Breast epithelium (tissue), 4 donors: ENCODE data around the gene PUM2. TPM values are rescaled to one million over a fixed set of nuclear protein-coding genes. Genes with fewer than 3 reads are reported as not detected.

ENCODE experiments used
- DNase-seq, 2 donors: peaks; one replicate each; pipeline ENCODE4 v3.0.0-alpha.2; 2019; ENCODE audit warnings: low spot score in 2 of 2
- H3K27ac ChIP-seq, 2 donors: fragments of 200-600 bp; sonication (generic) in 1 of 2; one replicate each; pipeline ENCODE4 v1.5.1; 2016 to 2019; ENCODE audit warnings: mild to moderate bottlenecking in 1 of 2
- H3K27me3 ChIP-seq, 2 donors: fragments of 200-600 bp; sonication (generic) in 1 of 2; one replicate each; pipeline versions ENCODE4 v1.5.1 to v1.6.0; 2017 to 2019; ENCODE audit warnings: control low read depth in 1 of 2, mild to moderate bottlenecking in 1 of 2
- H3K36me3 ChIP-seq: fragments of 200-600 bp; one replicate; pipeline ENCODE4 v1.5.1; 2019
- H3K4me1 ChIP-seq, 2 donors: fragments of 200-600 bp; sonication (generic); one replicate each; pipeline ENCODE4 v1.5.1; 2016 to 2019; ENCODE audit warnings: control low read depth in 1 of 2
- H3K4me3 ChIP-seq, 3 donors: fragments of 200-600 bp; sonication (generic); 1 replicate in 2 of 3; 2 replicates in 1 of 3; pipeline ENCODE4 v1.5.1; 2016 to 2019; ENCODE audit warnings: mild to moderate bottlenecking in 3 of 3, moderate library complexity in 2 of 3
- H3K9me3 ChIP-seq, 2 donors: fragments of 200-600 bp; sonication (generic) in 1 of 2; one replicate each; pipeline ENCODE4 v1.5.1; 2016 to 2019; ENCODE audit warnings: control low read depth in 1 of 2
- POLR2A ChIP-seq: fragments of 450-650 bp; IDR thresholded peaks from one replicate; pipeline ENCODE4 v1.6.1; 2016; ENCODE audit warnings: antibody characterized with exemption, mild to moderate bottlenecking, moderate library complexity
- POLR2AphosphoS5 ChIP-seq, 3 donors: sonication (generic); formaldehyde crosslinking; IDR thresholded peaks; one replicate each; pipeline ENCODE4 v1.6.1; 2017; ENCODE audit warnings: antibody characterized with exemption in 3 of 3
- intact Hi-C: fragments of 100-400 bp; cut with DNase I; formaldehyde crosslinking; loops from one replicate; pipeline ENCODE4 v1.15.1; 2023; ENCODE audit warnings: low total_unique reads
- total RNA-seq, 3 donors: library from RNA; depleted of rRNA; stranded (reverse); fragments of >200 nt; gene quantifications; one replicate each; pipeline ENCODE4 v1.1.0, GENCODE V29; 2016
- TF ChIP-seq, protein P1 (sequence below), 3 donors: fragments of 450-650 bp; IDR thresholded peaks; one replicate each; pipeline ENCODE4 v1.5.1; 2016 to 2017; ENCODE audit warnings: antibody characterized with exemption in 3 of 3, mild to moderate bottlenecking in 3 of 3, moderate library complexity in 3 of 3

Gene PUM2
- total RNA-seq, 3 donors from 2014 or later = 69.3 to 94.0 (median 92.8) TPM

- H3K36me3 ChIP-seq = peaks cover 5% of the 10 kb centered on the region
- no peak for DNase-seq
- H3K4me1 ChIP-seq = peaks cover 0 to 12% of the 10 kb centered on the region in 2 donors
- no peaks in the 10 kb centered on the region for H3K27me3 ChIP-seq
- no peaks in the 10 kb centered on the region for H3K9me3 ChIP-seq
- intact Hi-C loops = no loop called here
- H3K4me3 ChIP-seq = no peak overlapping the region
- H3K27ac ChIP-seq = no peak overlapping the region
- TF ChIP-seq POLR2A (no peak), POLR2AphosphoS5 (IDR thresholded peaks at IDR 0.05) (no peak)
- TF ChIP-seq, protein P1, sequence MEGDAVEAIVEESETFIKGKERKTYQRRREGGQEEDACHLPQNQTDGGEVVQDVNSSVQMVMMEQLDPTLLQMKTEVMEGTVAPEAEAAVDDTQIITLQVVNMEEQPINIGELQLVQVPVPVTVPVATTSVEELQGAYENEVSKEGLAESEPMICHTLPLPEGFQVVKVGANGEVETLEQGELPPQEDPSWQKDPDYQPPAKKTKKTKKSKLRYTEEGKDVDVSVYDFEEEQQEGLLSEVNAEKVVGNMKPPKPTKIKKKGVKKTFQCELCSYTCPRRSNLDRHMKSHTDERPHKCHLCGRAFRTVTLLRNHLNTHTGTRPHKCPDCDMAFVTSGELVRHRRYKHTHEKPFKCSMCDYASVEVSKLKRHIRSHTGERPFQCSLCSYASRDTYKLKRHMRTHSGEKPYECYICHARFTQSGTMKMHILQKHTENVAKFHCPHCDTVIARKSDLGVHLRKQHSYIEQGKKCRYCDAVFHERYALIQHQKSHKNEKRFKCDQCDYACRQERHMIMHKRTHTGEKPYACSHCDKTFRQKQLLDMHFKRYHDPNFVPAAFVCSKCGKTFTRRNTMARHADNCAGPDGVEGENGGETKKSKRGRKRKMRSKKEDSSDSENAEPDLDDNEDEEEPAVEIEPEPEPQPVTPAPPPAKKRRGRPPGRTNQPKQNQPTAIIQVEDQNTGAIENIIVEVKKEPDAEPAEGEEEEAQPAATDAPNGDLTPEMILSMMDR (IDR thresholded peaks at IDR 0.05) = no peak
Measured at GRCh38 chr2:20198796-20199632, 151.6 kb downstream of the PUM2 start.

Other genes with a start within 250 kb of the PUM2 start
- gene SDC1, start 125.7 kb downstream of the PUM2 start, total RNA-seq = 10 to 100 TPM in 2 of 3 donors, 1 to 10 TPM in 1; 2.6 to 51.8 (median 38.7) TPM
- 1,000 to 10,000 TPM in 1 of 3 donors, 100 to 1,000 TPM in 2; 643 to 1,178 (median 772) TPM for gene RHOB, start 96.2 kb upstream of the PUM2 start, total RNA-seq